A375 (cell line): ENCODE measurements around the gene PAN2. TPM values are rescaled to one million over a fixed set of nuclear protein-coding genes. Genes with fewer than 3 reads are reported as not detected.

ENCODE experiments used
- small RNA-seq: library from RNA; depleted of rRNA; stranded (forward); fragments of <200 nt; gene quantifications from one replicate; pipeline ENCODE3, GENCODE V24; 2014
- total RNA-seq: library from RNA; depleted of rRNA; stranded (reverse); fragments of >200 nt; shearing (Covaris generic); gene quantifications from 2 replicates; pipeline ENCODE4 v1.2.3, GENCODE V29; 2014; rRNA removed

Gene PAN2
- 38.7 and 58.8 TPM in 2 replicates for total RNA-seq

GRCh38 chr12:56333679-56334489 is at the start of gene PAN2:
Gene PAN2 (minus strand): TSS chr12:56334000. CDS start chr12:56333094, 906 bp downstream.

GRCh38 chr12:56362130-56363059 is 28.6 kb upstream of the PAN2 start, which contains the start of gene APOF:
Gene APOF (minus strand): TSS chr12:56362857. CDS start chr12:56362745, 112 bp downstream.

DNA sequence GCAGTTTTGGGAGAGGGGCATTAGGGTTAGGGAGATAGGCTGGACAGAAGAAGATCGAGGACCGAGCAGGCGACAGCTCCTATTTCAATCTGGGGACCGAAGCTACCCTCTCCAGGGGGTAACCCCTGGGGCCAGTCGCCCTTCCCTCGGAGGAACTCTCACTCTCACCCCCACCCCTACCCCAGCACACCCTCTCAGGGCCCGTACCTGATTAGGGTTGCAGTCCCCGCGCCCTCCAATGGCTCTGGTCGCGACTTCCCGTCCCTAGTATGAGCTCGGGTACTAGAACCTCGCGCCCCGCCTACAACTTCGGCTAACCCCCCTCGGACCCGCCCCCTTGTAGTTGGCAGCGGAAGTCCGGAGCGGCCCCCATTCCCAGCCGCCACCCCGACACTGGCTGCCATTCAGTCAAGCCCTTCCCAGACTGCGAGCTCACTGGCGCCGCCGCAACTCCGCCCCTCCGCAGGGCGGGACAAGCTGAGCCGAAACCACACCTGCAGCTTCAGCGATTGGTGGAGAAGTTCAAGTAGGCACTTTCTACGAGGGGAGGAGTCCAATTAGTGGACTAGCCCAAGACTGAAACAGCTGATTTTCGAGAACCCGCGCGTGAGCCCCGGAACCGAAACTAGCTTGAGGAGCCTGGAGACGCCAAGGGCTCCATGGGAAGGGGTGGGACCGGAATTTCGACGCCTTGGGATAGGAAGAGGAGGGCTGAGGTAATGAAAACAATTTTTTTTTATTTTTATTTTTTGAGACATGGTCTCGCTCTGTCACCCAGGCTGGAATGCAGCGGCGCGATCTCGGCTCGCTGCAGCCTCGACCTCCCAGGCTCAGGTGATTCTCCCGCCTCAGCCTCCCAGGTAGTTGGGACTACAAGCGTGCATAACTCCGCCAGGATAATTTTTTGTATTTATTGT is 26.3 kb upstream of the PAN2 start, which contains the start of gene STAT2:
STAT2 (minus strand) TSS at position 257 of the 917 bp plus-strand sequence. CDS start 3,536 bp downstream, outside the sequence.

DNA sequence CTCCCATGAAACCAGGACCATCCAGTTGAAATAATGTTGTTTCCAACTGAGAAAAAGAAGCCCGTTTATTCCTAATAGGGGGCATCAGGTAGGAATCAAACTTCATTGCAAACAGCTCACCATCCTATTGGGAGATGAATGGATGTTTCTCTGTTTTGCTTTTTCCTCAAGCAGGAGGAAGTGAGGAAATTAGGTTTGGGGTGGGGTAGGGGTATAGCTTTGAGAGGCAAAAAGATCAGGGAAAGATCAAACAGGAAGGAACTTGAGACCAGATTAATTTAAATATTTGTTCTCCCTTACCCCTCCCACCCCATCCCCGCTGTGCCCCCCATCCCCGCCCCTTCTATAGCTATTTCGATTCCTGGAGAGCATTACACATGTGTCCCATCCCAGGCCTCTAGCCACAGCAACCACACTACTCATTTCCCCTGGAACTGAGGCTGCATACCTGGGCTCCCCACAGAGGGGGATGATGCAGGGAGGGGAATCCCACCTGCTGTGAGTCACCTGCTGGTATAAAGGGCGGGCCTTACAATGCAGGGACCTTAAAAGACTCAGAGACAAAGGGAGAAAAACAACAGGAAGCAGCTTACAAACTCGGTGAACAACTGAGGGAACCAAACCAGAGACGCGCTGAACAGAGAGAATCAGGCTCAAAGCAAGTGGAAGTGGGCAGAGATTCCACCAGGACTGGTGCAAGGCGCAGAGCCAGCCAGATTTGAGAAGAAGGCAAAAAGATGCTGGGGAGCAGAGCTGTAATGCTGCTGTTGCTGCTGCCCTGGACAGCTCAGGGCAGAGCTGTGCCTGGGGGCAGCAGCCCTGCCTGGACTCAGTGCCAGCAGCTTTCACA is 4.7 kb upstream of the PAN2 start, which contains the start of gene IL23A:
IL23A (plus strand) TSS at position 577 of the 850 bp plus-strand sequence; CDS start at position 738, 161 bp downstream.

DNA sequence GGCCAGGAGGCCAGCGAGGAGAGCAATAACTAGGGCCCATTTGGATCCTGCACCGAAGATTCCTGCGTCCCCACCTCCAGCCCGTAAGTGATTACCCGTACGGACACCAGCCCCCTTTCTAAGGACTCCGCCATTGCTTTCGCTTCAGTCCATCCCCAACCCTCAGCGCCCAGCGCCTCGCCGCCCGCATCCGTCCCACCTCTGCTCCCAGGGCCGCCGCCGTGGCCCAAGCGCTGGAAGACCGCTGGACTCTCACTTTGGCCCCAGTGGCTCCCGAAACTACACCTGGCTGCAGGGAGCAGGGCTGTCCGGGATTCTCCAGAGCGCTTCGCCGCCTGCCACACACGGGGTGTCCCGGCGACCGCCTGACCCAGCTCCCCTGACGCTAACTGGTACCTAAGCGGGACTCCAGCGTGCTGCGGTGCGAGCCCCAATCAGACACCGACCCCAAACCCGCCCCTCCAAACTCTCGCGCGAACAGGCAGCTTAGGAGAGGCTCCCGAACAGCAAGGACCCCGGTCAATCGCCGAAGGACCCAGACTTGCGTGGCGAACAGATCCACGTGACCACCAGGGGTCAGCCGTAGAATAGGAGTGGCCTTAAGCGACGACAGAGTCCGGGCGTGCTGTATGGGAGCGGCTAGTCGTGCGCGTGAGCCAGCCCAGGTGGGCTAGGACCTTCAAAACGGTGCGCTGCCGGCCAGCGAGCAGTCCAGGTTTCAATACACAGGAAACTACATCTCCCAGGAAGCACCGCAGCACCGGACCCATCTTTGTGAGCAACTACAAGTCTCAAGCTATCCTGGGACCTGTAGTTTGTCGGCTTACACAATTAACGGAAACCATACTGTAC is 18.0 kb downstream of the PAN2 start, which contains the start of gene CNPY2:
CNPY2 (minus strand) TSS at position 367 of the 852 bp plus-strand sequence. CDS start 771 bp downstream, outside the sequence.

DNA sequence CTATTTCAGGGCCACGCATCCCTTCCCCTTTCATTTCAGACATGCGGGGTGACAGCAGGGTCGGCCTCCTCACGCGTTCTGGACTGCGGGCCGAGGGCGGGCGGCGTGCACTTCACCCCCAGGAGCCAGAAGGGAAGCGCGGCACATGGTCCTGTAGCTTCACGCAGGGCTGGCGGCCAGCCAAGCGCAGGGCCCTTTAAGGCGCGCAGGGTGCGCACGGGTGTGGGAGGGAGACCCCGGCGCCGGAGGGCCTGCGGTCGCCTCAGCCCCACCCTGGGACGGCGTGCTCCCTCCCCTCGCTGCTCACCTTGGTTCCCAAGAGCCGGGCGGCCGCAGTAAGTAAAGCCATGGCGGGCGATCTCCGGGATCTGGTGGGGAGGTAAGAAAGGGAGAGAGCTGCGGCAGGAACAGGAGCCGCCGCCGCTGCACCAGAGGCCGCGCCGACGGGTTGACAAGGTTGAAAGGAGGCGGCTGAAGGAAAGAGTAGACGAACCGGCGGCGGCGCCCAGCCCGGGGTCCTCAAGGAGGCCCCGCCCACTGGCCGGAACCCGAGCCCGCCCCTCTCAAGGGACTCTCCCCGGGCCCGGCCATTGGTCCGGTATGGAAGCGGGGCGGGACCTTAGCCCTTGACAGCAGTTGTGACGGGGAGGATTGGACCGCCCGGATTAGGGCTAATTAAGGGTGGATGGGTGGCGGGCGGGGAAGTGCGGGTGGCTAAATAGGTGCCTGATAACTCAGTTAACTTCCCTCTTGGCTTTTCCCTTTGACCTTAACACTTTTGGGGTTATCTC is 33.8 kb downstream of the PAN2 start, which contains the start of gene CS:
CS (minus strand) TSS at position 478 of the 791 bp plus-strand sequence; CDS start at position 349, 129 bp downstream.

GRCh38 chr12:56266693-56267442 is 66.9 kb downstream of the PAN2 start, which contains the start of gene COQ10A:
Gene COQ10A (plus strand): TSS chr12:56266942. CDS start chr12:56267119, 177 bp downstream.

Small RNA genes within 50 kb of the gene (small RNA-seq; reads per million reads assigned to genes)
- gene RNU7-40P: not detected

Other genes starting within 250 kb of the PAN2 start
- gene PA2G4, start 229.4 kb downstream of the PAN2 start, total RNA-seq: 478 and 571 TPM in 2 replicates
- gene RPL41, start 217.4 kb downstream of the PAN2 start, total RNA-seq: 7,110 and 8,345 TPM in 2 replicates
- 6.1 and 7.4 TPM in 2 replicates for gene ZC3H10, start 215.7 kb downstream of the PAN2 start, total RNA-seq
- gene ESYT1, start 205.7 kb downstream of the PAN2 start, total RNA-seq: 122 and 134 TPM in 2 replicates
- gene MYL6B, start 181.4 kb downstream of the PAN2 start, total RNA-seq: 192 and 196 TPM in 2 replicates
- gene MYL6, start 175.6 kb downstream of the PAN2 start, total RNA-seq: 1,070 and 1,254 TPM in 2 replicates
- 44.2 and 50.5 TPM in 2 replicates for gene SMARCC2, start 144.5 kb downstream of the PAN2 start, total RNA-seq
- 115 and 119 TPM in 2 replicates for gene RNF41, start 112.1 kb downstream of the PAN2 start, total RNA-seq
- 58.5 and 66.1 TPM in 2 replicates for gene NABP2, start 109.7 kb downstream of the PAN2 start, total RNA-seq
- gene SLC39A5, start 103.9 kb downstream of the PAN2 start, total RNA-seq: not detected in 2 replicates
- 15.9 and 16.3 TPM in 2 replicates for gene ANKRD52, start 75.6 kb downstream of the PAN2 start, total RNA-seq
- 21.2 and 23.2 TPM in 2 replicates for gene COQ10A, start 67.1 kb downstream of the PAN2 start, total RNA-seq
- gene CS, start 33.7 kb downstream of the PAN2 start, total RNA-seq: 115 and 119 TPM in 2 replicates
- 154 and 163 TPM in 2 replicates for gene CNPY2, start 18.0 kb downstream of the PAN2 start, total RNA-seq
- 0.21 and 0.23 TPM in 2 replicates for gene IL23A, start 4.9 kb upstream of the PAN2 start, total RNA-seq
- gene STAT2, start 26.1 kb upstream of the PAN2 start, total RNA-seq: 33.0 and 33.2 TPM in 2 replicates
- gene APOF, start 28.9 kb upstream of the PAN2 start, total RNA-seq: not detected in 2 replicates
- gene TIMELESS, start 115.4 kb upstream of the PAN2 start, total RNA-seq: 19.1 and 24.1 TPM in 2 replicates
- gene MIP, start 120.7 kb upstream of the PAN2 start, total RNA-seq: 0.11 TPM in 1 of 2 replicates, not detected in the other
- 4.5 and 4.7 TPM in 2 replicates for gene SPRYD4, start 134.6 kb upstream of the PAN2 start, total RNA-seq
- 0.37 TPM in 1 of 2 replicates, not detected in the other for gene GLS2, start 154.2 kb upstream of the PAN2 start, total RNA-seq
- 11.8 and 13.2 TPM in 2 replicates for gene RBMS2, start 187.8 kb upstream of the PAN2 start, total RNA-seq